Measurements from ENCODE around the gene ZBTB4. TPM values are rescaled to one million over a fixed set of nuclear protein-coding genes. Genes with fewer than 3 reads are reported as not detected.

Gene ZBTB4
- total and polyA plus RNA-seq, 2 experiments from 2014 or later: 3.6 to 11.2 TPM

GRCh38 chr17:7440113-7440833 lies 39.2 kb downstream of the ZBTB4 start:
- H3K9me2 ChIP-seq (ENCODE audit: insufficient read depth): no peaks in the 10 kb centered on the region
- TF ChIP-seq POLR2AphosphoS5 (IDR thresholded peaks at IDR 0.05; ENCODE audit: low read depth) (peak; percentile 80), CREB1 (CRISPR knock-in tag; IDR thresholded peaks at IDR 0.05; ENCODE audit: low read depth) (no peak)
- peak overlapping the region; percentile 95 for H3K27ac ChIP-seq (ENCODE audit: low read depth)
- Mint-ChIP-seq H3K27ac (peak overlapping the region; percentile 98), H3K4me3 (peak overlapping the region; percentile 96), H3K36me3 (ENCODE audit: low read depth) (no peaks in the 10 kb centered on the region; the same call in 2 of the 3 replicates), H3K4me1 (peaks cover 33% of the 10 kb centered on the region), H3K27me3 (ENCODE audit: insufficient read depth, low read depth, poor library complexity) (peaks cover 51% of the 10 kb centered on the region), H3K9me3 (no peaks in the 10 kb centered on the region)
- peak; percentile 79 for DNase-seq (ENCODE audit: low spot score)
- H2AFZ ChIP-seq: peak overlapping the region; percentile 72
- H3K4me3 ChIP-seq: peak overlapping the region; percentile 98
- peak overlapping the region; percentile 76 for H3K4me2 ChIP-seq
- peaks cover 48% of the 10 kb centered on the region for H3K27me3 ChIP-seq (ENCODE audit: insufficient read depth)
- H3K4me1 ChIP-seq (ENCODE audit: insufficient read depth): peaks cover 33% of the 10 kb centered on the region
- ATAC-seq: peak; percentile 3
- H4K20me1 ChIP-seq (replicated peaks; ENCODE audit: insufficient read depth): peaks cover 3% of the 10 kb centered on the region; the same call in 1 of the 2 replicates
- H3K79me2 ChIP-seq (replicated peaks; ENCODE audit: insufficient read depth): no peaks in the 10 kb centered on the region
- H3K36me3 ChIP-seq (ENCODE audit: insufficient read depth): no peaks in the 10 kb centered on the region
- H3F3A ChIP-seq (replicated peaks; ENCODE audit: low read depth): peaks cover 51% of the 10 kb centered on the region

DNA sequence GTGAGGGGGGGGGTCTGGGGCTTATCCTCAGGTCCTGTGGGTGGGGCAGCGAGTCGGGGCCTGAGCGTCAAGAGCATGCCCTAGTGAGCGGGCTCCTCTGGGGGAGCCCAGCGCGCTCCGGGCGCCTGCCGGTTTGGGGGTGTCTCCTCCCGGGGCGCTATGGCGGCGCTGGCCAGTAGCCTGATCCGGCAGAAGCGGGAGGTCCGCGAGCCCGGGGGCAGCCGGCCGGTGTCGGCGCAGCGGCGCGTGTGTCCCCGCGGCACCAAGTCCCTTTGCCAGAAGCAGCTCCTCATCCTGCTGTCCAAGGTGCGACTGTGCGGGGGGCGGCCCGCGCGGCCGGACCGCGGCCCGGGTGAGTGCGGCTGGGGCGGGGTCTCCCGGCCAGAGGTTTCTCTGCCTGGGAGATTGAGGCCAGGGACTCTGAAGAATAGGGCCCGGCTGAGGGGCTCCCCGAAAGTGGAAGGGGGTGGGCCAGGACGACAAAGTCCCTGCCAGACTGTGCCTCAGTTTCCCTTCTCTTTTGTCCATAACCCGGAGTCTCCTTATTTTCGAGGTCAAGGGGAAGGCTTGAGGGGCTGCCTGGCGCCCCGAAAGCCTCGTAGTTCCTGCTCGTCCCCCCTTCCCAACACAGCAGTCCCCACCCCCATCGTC lies 39.8 kb downstream of the ZBTB4 start, which contains the start of gene FGF11:
TSS of gene FGF11 (plus strand) at position 51 of the 651 bp plus-strand sequence. CDS start at position 160, 109 bp downstream.
- H3K27ac ChIP-seq (ENCODE audit: low read depth): peak within 1 kb of the TSS; percentile 95
- DNase-seq (ENCODE audit: low spot score): peak; percentile 35
- TF ChIP-seq, protein P1, sequence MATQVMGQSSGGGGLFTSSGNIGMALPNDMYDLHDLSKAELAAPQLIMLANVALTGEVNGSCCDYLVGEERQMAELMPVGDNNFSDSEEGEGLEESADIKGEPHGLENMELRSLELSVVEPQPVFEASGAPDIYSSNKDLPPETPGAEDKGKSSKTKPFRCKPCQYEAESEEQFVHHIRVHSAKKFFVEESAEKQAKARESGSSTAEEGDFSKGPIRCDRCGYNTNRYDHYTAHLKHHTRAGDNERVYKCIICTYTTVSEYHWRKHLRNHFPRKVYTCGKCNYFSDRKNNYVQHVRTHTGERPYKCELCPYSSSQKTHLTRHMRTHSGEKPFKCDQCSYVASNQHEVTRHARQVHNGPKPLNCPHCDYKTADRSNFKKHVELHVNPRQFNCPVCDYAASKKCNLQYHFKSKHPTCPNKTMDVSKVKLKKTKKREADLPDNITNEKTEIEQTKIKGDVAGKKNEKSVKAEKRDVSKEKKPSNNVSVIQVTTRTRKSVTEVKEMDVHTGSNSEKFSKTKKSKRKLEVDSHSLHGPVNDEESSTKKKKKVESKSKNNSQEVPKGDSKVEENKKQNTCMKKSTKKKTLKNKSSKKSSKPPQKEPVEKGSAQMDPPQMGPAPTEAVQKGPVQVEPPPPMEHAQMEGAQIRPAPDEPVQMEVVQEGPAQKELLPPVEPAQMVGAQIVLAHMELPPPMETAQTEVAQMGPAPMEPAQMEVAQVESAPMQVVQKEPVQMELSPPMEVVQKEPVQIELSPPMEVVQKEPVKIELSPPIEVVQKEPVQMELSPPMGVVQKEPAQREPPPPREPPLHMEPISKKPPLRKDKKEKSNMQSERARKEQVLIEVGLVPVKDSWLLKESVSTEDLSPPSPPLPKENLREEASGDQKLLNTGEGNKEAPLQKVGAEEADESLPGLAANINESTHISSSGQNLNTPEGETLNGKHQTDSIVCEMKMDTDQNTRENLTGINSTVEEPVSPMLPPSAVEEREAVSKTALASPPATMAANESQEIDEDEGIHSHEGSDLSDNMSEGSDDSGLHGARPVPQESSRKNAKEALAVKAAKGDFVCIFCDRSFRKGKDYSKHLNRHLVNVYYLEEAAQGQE (IDR thresholded peaks at IDR 0.05; ENCODE audit: unreplicated experiment): no peak
- TF ChIP-seq NANOG (IDR thresholded peaks at IDR 0.05; ENCODE audit: borderline replicate concordance): no peak
- TF ChIP-seq, protein P2, sequence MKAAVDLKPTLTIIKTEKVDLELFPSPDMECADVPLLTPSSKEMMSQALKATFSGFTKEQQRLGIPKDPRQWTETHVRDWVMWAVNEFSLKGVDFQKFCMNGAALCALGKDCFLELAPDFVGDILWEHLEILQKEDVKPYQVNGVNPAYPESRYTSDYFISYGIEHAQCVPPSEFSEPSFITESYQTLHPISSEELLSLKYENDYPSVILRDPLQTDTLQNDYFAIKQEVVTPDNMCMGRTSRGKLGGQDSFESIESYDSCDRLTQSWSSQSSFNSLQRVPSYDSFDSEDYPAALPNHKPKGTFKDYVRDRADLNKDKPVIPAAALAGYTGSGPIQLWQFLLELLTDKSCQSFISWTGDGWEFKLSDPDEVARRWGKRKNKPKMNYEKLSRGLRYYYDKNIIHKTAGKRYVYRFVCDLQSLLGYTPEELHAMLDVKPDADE (IDR thresholded peaks at IDR 0.05): no peak
- no peak for TF ChIP-seq EZH2 (IDR thresholded peaks at IDR 0.05; ENCODE audit: low read depth, unreplicated experiment)
- TF ChIP-seq CREB1 (CRISPR knock-in tag; IDR thresholded peaks at IDR 0.05; ENCODE audit: low read depth): no peak
- TF ChIP-seq JUNB (IDR thresholded peaks at IDR 0.05; ENCODE audit: unreplicated experiment): no peak
- TF ChIP-seq ZNF462 (CRISPR knock-in tag; IDR thresholded peaks at IDR 0.05): no peak
- TF ChIP-seq ZNF331 (CRISPR knock-in tag; IDR thresholded peaks at IDR 0.05; ENCODE audit: low read depth): no peak

More for the DNA sequence above, 39.8 kb downstream of the ZBTB4 start, which contains the start of gene FGF11:
- no peaks in the 10 kb centered on the region for H3K36me3 ChIP-seq (ENCODE audit: insufficient read depth)
- Mint-ChIP-seq H3K4me3 (peak within 1 kb of the TSS; percentile 96), H3K4me1 (peaks cover 33% of the 10 kb centered on the region), H3K27me3 (ENCODE audit: insufficient read depth, low read depth, poor library complexity) (peaks cover 52% of the 10 kb centered on the region), H3K9me3 (no peaks in the 10 kb centered on the region), H3K27ac (peak within 1 kb of the TSS; percentile 98), H3K36me3 (ENCODE audit: low read depth) (no peaks in the 10 kb centered on the region; the same call in 2 of the 3 replicates)
- H3K4me3 ChIP-seq: peak within 1 kb of the TSS; percentile 98
- H3K79me2 ChIP-seq (replicated peaks; ENCODE audit: insufficient read depth): no peaks in the 10 kb centered on the region
- peaks cover 47% of the 10 kb centered on the region for H3F3A ChIP-seq (replicated peaks; ENCODE audit: low read depth)
- H3K27me3 ChIP-seq (ENCODE audit: insufficient read depth): peaks cover 46% of the 10 kb centered on the region
- peak within 1 kb of the TSS; percentile 76 for H3K4me2 ChIP-seq
- ATAC-seq: no peak; the same call in 2 of the 3 replicates
- peaks cover 32% of the 10 kb centered on the region for H3K4me1 ChIP-seq (ENCODE audit: insufficient read depth)
- no peaks in the 10 kb centered on the region for H3K9me2 ChIP-seq (ENCODE audit: insufficient read depth)
- peak within 1 kb of the TSS; percentile 72 for H2AFZ ChIP-seq
- peaks cover 3% of the 10 kb centered on the region; the same call in 1 of the 2 replicates for H4K20me1 ChIP-seq (replicated peaks; ENCODE audit: insufficient read depth)
